ENCODE data around the gene ZFHX3.

DNA sequence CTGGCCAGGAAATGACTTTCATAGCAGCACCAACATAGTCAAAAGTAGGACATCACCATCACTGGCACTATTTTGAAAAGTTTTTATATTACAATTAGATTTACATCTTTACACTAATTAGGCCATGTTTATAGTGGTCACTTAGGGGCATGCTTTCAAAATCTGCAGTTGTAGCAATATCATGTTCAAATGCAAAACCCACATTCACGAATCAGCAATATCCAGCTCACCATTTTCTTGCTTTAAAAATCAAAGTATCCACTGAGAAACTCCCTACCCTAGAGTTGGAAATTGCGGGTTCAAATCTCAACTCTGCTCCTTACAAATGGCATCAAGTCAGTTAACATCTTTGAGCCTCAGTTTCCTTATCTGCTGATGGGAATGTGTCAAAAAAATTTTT lies 237.4 kb downstream of the ZFHX3 start:
- no peak for TF ChIP-seq CTCF (optimal IDR thresholded peaks at IDR 0.05 in 1 of 3, IDR thresholded peaks at IDR 0.05 in 1 of 3, conservative IDR thresholded peaks at IDR 0.05 in 1 of 3; ENCODE audit: extremely low read depth in 1 of 3, insufficient read depth in 2 of 3, low read length in 3 of 3)
- TF ChIP-seq EZH2 (IDR thresholded peaks at IDR 0.05; ENCODE audit: low read length), result no peak
